Keratinocyte (primary cell): ENCODE results near the gene ANXA4. TPM values are rescaled to one million over a fixed set of nuclear protein-coding genes. Genes with fewer than 3 reads are reported as not detected.

Source experiments
- DNase-seq: peaks from one replicate; pipeline ENCODE4 v3.0.0-alpha.2; 2011; ENCODE audit warnings: low read depth, missing footprints, low spot score
- FAIRE-seq: peaks from 2 replicates; lab custom pipeline; 2011; peaks lifted over from hg19 to GRCh38; lab: Jason Lieb, UNC
- H2AFZ ChIP-seq: 2 replicates; pipeline ENCODE4 v1.6.0; 2012; ENCODE audit warnings: low read length, control low read depth, inconsistent platforms; ENCODE audit not compliant: control insufficient read depth
- H3K27ac ChIP-seq: 2 replicates; pipeline ENCODE4 v1.5.1; 2011; ENCODE audit warnings: low read length; ENCODE audit not compliant: control insufficient read depth, insufficient read depth
- H3K27me3 ChIP-seq: 3 replicates; pipeline ENCODE4 v1.6.0; 2011; ENCODE audit warnings: low read length; ENCODE audit not compliant: control insufficient read depth, insufficient read depth; ENCODE audit errors: extremely low read depth
- H3K36me3 ChIP-seq, 2 experiments: 2 replicates in 1 of 2; 3 replicates in 1 of 2; pipeline ENCODE4 v1.5.1; 2011; ENCODE audit warnings: low read length in 2 of 2, mild to moderate bottlenecking in 1 of 2; ENCODE audit not compliant: control insufficient read depth in 2 of 2, insufficient read depth in 2 of 2; ENCODE audit errors: extremely low read depth in 1 of 2
- H3K4me1 ChIP-seq: 3 replicates; pipeline ENCODE4 v1.5.1; 2011; ENCODE audit warnings: low read length; ENCODE audit not compliant: control insufficient read depth, insufficient read depth; ENCODE audit errors: extremely low read depth
- H3K4me2 ChIP-seq: 3 replicates; pipeline ENCODE4 v1.6.0; 2011; ENCODE audit warnings: low read depth, low read length; ENCODE audit not compliant: control insufficient read depth, insufficient read depth; ENCODE audit errors: extremely low read depth
- H3K4me3 ChIP-seq, 3 experiments: fragments of 200-600 bp in 1 of 3; sonication (generic) in 1 of 3; 2 replicates in 2 of 3; 3 replicates in 1 of 3; pipeline ENCODE4 v1.5.1; 2011 to 2016; ENCODE audit warnings: low read length in 3 of 3, mild to moderate bottlenecking in 3 of 3, control low read depth in 2 of 3, inconsistent platforms in 1 of 3, low read depth in 1 of 3, mixed read lengths in 1 of 3, mixed run types in 1 of 3, moderate library complexity in 1 of 3; ENCODE audit not compliant: control insufficient read depth in 2 of 3, insufficient read depth in 2 of 3; ENCODE audit errors: extremely low read depth in 1 of 3
- H3K79me2 ChIP-seq: 2 replicates; pipeline ENCODE4 v1.6.0; 2012; ENCODE audit warnings: low read length; ENCODE audit not compliant: control insufficient read depth, insufficient read depth
- H3K9ac ChIP-seq: 3 replicates; pipeline ENCODE4 v1.6.0; 2011; ENCODE audit warnings: low read length; ENCODE audit not compliant: control insufficient read depth, insufficient read depth; ENCODE audit errors: extremely low read depth
- H3K9me1 ChIP-seq: 3 replicates; pipeline ENCODE4 v1.6.0; 2011; ENCODE audit warnings: low read length; ENCODE audit not compliant: control insufficient read depth, insufficient read depth; ENCODE audit errors: extremely low read depth
- H3K9me3 ChIP-seq: 2 replicates; pipeline ENCODE4 v1.5.1; 2012; ENCODE audit warnings: low read depth, low read length; ENCODE audit not compliant: control insufficient read depth
- H4K20me1 ChIP-seq: 3 replicates; pipeline ENCODE4 v1.6.0; 2011; ENCODE audit warnings: low read length; ENCODE audit not compliant: control insufficient read depth, insufficient read depth; ENCODE audit errors: extremely low read depth
- EZH2 ChIP-seq: IDR thresholded peaks from one replicate; pipeline ENCODE4 v1.6.1; 2012; ENCODE audit warnings: inconsistent platforms, mild to moderate bottlenecking, low read length, moderate library complexity
- dilution Hi-C: fragments of 300-500 bp; cut with MboI; formaldehyde crosslinking; loops from one replicate; pipeline ENCODE4 v1.7.0; 2020; ENCODE audit warnings: low sequenced_read_pairs; ENCODE audit not compliant: extremely low pct_ligation_motif_present
- polyA plus RNA-seq, 5 experiments: library from polyadenylated mRNA; depleted of rRNA in 3 of 5; stranded (reverse) in 3 of 5; stranded (forward) in 1 of 5; unstranded in 1 of 5; fragments of >200 nt; gene quantifications; 1 replicate in 1 of 5; 2 replicates in 3 of 5; 3 replicates in 1 of 5; pipeline versions ENCODE4 v1.2.1 to v1.2.3, GENCODE V29; 2011 to 2012; ENCODE audit warnings: missing spikeins in 2 of 5, low read depth in 1 of 5, low replicate concordance in 1 of 5
- TF ChIP-seq, protein P1 (sequence below), 3 experiments: IDR thresholded peaks in 1 of 3; conservative IDR thresholded peaks in 1 of 3; optimal IDR thresholded peaks in 1 of 3; 2 replicates in 2 of 3; 3 replicates in 1 of 3; pipeline versions ENCODE3 to v1.5.1; 2011; ENCODE audit warnings: low read length in 3 of 3, mild to moderate bottlenecking in 3 of 3, moderate library complexity in 2 of 3, control low read depth in 1 of 3, inconsistent platforms in 1 of 3; ENCODE audit not compliant: insufficient read depth in 2 of 3; ENCODE audit errors: extremely low read depth in 1 of 3

Gene ANXA4
- polyA plus RNA-seq, 1 donor (not counting 4 experiments of a cell fraction or from before 2014, with no cell fraction given) = 209 TPM

DNA sequence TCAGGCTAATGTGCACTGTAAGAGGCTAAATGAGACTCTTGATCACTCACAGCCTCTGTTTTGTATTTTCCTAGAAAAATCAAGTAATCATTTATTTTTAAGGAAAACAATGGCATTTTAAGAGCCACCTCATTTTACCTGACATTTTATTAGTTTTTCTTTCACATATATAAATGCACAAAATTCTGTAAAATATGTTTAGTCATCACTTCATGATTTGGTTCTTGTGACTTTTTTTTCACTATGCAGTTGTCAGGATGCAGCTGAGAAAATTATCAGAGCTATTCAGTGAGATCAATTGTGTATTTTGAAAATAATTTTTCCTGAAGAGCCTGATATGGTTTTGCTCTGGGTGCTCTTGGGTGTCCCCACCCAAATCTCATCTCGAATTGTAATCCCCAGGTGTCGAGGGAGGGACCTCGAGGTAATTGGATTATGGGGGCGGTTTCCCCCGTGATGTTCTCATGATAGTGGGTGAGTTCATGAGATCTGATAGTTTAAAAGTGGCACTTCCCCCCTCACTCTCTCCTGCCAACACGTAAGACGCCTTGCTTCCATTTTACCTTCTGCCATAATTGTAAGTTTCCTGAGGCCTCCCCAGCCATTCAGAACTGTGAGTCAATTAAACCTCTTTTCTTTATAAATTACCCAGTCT lies 16.1 kb upstream of the ANXA4 start:
- H3K4me2 ChIP-seq = no peak overlapping the region
- H3K79me2 ChIP-seq = no peaks in the 10 kb centered on the region
- TF ChIP-seq, protein P1, sequence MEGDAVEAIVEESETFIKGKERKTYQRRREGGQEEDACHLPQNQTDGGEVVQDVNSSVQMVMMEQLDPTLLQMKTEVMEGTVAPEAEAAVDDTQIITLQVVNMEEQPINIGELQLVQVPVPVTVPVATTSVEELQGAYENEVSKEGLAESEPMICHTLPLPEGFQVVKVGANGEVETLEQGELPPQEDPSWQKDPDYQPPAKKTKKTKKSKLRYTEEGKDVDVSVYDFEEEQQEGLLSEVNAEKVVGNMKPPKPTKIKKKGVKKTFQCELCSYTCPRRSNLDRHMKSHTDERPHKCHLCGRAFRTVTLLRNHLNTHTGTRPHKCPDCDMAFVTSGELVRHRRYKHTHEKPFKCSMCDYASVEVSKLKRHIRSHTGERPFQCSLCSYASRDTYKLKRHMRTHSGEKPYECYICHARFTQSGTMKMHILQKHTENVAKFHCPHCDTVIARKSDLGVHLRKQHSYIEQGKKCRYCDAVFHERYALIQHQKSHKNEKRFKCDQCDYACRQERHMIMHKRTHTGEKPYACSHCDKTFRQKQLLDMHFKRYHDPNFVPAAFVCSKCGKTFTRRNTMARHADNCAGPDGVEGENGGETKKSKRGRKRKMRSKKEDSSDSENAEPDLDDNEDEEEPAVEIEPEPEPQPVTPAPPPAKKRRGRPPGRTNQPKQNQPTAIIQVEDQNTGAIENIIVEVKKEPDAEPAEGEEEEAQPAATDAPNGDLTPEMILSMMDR (optimal IDR thresholded peaks at IDR 0.05 in 1 of 3, IDR thresholded peaks at IDR 0.05 in 1 of 3, conservative IDR thresholded peaks at IDR 0.05 in 1 of 3; ENCODE audit: extremely low read depth in 1 of 3, insufficient read depth in 2 of 3, low read length in 3 of 3) = no peak
- no peak for TF ChIP-seq EZH2
- H3K4me3 ChIP-seq = no peak overlapping the region
- no peaks in the 10 kb centered on the region for H3K4me1 ChIP-seq
- FAIRE-seq = no peak
- H3K9me3 ChIP-seq = no peaks in the 10 kb centered on the region
- H2AFZ ChIP-seq = no peak overlapping the region
- H3K9me1 ChIP-seq = no peaks in the 10 kb centered on the region
- no peaks in the 10 kb centered on the region for H4K20me1 ChIP-seq
- DNase-seq = no peak
- H3K27me3 ChIP-seq = no peaks in the 10 kb centered on the region
- H3K27ac ChIP-seq = no peak overlapping the region
- no peak overlapping the region for H3K9ac ChIP-seq
- no peaks in the 10 kb centered on the region for H3K36me3 ChIP-seq
- dilution Hi-C loops = no loop called here

DNA sequence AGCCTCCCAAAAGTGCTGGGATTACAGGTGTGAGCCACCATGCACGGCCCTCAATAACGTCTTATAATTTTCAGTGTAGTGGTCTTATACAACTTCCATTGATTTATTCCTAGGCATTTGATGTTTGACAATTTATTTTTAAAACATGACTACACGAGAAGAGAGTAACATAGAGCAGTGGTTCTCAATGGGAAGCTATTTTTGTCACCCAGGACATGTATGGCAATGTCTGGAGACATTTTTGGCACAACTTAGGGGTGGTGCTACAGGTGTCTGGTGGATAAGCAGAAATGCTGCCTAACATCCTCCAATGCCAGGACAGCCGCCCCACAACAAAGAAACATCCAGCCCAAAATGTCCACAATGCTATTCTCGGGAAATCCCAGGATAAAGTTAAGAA lies 12.7 kb upstream of the ANXA4 start:
- Histone ChIP-seq H3K9me1 (no peaks in the 10 kb centered on the region), H3K79me2 (no peaks in the 10 kb centered on the region), H3K36me3 (no peaks in the 10 kb centered on the region), H3K27ac (no peak overlapping the region), H3K4me3 (no peak overlapping the region), H3K9ac (no peak overlapping the region), H4K20me1 (no peaks in the 10 kb centered on the region), H3K4me1 (no peaks in the 10 kb centered on the region), H3K4me2 (no peak overlapping the region), H3K27me3 (no peaks in the 10 kb centered on the region), H3K9me3 (no peaks in the 10 kb centered on the region), H2AFZ (no peak overlapping the region)
- FAIRE-seq = no peak
- no peak for DNase-seq
- TF ChIP-seq, protein P1 (optimal IDR thresholded peaks at IDR 0.05 in 1 of 3, IDR thresholded peaks at IDR 0.05 in 1 of 3, conservative IDR thresholded peaks at IDR 0.05 in 1 of 3; ENCODE audit: extremely low read depth in 1 of 3, insufficient read depth in 2 of 3, low read length in 3 of 3) = no peak
- dilution Hi-C loops = no loop called here
